Sigmoid colon (tissue), 3 donors: Measurements from ENCODE around the gene CTIF.

ENCODE experiments used
- POLR2A ChIP-seq, 2 donors: fragments of 450-650 bp; IDR thresholded peaks; one replicate each; pipeline ENCODE4 v1.6.1; 2016; ENCODE audit warnings: antibody characterized with exemption in 2 of 2, mild to moderate bottlenecking in 2 of 2, moderate library complexity in 2 of 2
- TF ChIP-seq, protein P1 (sequence below), 4 experiments: fragments of 450-650 bp in 3 of 4; fragments of 200-600 bp in 1 of 4; IDR thresholded peaks; one replicate each; pipeline ENCODE4 v1.5.1; 2016 to 2019; ENCODE audit warnings: antibody characterized with exemption in 4 of 4, mild to moderate bottlenecking in 3 of 4, moderate library complexity in 2 of 4

DNA sequence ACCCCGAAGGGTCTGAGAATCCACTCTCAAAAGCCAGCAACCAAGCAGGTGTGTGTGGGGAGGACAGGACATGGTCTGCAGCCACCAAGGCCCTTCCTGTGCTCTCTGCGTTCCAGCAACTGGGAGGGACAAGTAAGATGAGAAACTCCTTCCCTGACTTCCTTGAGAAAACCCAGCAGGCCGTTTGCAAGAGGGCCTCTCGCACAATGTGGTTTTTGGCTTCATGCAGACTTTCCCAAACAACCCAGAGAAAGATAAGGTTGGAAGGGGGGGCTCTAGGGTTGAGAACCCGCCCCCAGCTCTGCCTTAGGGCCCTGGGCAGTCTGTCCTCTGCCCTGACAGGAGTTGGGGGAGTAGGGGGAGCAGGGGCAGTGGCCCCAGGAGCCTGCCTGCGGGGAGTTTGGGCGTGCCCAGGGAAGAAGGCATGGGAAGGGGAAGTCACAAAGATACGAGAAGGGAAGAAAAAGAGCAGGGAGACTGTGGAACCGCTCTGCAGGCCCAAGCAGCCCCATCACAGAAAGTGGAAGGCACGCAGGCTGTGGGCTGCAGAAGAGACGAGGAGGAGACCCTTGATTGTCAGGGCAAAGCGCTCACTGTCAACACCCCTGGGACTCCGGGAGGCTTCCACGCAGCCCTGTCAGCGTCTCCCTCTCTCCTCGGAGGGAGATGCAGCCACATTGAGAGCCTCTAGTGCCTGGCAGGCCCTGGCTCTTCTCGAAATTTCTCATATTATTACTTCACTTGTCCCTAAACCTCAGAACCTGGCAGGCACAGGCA is 312.2 kb downstream of the CTIF start:
- no peak for TF ChIP-seq POLR2A (IDR thresholded peaks at IDR 0.05)
- TF ChIP-seq, protein P1, sequence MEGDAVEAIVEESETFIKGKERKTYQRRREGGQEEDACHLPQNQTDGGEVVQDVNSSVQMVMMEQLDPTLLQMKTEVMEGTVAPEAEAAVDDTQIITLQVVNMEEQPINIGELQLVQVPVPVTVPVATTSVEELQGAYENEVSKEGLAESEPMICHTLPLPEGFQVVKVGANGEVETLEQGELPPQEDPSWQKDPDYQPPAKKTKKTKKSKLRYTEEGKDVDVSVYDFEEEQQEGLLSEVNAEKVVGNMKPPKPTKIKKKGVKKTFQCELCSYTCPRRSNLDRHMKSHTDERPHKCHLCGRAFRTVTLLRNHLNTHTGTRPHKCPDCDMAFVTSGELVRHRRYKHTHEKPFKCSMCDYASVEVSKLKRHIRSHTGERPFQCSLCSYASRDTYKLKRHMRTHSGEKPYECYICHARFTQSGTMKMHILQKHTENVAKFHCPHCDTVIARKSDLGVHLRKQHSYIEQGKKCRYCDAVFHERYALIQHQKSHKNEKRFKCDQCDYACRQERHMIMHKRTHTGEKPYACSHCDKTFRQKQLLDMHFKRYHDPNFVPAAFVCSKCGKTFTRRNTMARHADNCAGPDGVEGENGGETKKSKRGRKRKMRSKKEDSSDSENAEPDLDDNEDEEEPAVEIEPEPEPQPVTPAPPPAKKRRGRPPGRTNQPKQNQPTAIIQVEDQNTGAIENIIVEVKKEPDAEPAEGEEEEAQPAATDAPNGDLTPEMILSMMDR (IDR thresholded peaks at IDR 0.05): no peak
